Activated CD4-positive, CD25-positive, alpha-beta regulatory T cell treated with anti-CD3 and anti-CD28 coated beads, Interleukin-2, amount 50 U/mL, for 16 hours (primary cell): Measurements from ENCODE around the gene FAM72C.
"Not testable (repeated sequence)": the region's sequence is repeated elsewhere in the genome, so short reads cannot be mapped to it uniquely, and the experiment has no call there.

ENCODE experiments used
- DNase-seq: peaks from one replicate; pipeline ENCODE4 v3.0.0-alpha.2; 2020; ENCODE audit warnings: low read depth, low spot score

The FAM72C gene

DNA sequence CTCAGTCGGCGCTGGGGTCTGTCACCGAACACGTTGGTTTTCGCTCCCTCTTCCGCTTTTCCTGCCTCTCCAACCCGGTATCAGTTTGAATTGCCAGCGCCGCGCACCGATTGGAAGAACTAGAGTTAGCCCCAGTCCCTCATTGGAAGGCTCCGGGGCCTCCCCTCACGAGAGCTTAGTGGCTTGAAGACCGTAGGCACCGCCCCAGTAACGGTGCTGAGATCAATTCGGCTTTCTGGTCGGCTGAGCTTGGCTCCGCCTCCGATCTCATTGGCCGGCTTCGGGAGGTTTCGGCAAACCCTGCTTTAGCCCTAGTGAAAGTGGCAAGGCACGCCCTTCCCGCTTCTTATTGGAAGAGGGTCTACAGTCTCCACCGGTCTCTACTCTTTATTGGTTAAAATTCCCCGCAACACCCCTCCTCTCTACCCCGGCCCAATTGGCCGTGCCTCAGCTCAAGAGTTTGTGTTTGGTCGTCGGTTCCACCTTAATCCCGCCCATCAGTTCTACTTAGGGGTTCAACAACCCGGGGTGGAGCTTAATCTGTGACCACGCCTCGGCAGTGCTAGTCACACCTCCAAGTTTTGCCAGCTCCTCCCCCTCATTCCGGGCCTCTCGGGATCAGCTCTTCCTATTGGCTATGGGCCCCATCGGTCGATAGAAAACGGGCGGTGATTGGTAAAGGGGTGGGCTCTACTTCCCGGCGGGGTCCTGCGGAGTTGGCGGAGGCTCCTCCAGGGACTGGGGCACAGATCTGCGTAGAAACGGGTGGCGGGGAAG, at the start of gene FAM72C:
TSS of gene FAM72C (minus strand) at position 63 of the 777 bp plus-strand sequence. CDS start 845 bp downstream, outside the sequence.
- not testable (repeated sequence) for DNase-seq

DNA sequence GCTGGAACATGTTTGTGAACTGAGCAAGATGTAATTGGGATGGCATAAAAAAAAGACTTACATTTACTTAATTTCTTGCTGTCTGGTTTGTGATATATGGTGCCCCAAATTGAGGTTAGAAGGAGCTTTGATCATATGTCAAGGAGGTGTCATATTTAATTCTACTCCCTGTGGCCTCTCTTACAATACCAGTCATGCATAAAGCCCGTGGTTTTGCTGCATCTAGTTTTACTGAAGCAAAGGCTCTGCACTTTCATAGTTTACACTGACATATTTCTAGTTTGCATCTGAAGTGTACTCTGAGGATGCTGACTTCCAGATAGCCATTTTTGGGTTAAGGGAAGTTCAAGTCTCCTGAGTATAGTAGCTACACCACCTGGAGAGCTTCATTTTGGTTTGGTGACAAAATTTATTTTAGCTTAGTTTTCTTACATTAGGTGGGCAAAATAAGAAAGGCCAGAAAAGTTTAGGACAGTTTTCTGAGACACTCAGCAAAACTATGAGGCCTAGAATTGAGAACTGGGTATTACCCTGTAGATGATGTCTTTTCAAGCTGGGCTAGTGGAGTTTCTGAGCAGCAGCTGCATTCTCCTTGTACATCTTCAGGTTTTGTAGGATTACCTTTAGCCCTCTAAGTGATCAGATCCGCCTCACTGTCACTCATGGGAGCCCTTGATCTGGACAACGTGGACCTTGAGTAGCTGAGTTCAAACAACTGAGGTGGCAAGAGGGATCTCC, 48.4 kb upstream of the FAM72C start:
- DNase-seq = not testable (repeated sequence)

DNA sequence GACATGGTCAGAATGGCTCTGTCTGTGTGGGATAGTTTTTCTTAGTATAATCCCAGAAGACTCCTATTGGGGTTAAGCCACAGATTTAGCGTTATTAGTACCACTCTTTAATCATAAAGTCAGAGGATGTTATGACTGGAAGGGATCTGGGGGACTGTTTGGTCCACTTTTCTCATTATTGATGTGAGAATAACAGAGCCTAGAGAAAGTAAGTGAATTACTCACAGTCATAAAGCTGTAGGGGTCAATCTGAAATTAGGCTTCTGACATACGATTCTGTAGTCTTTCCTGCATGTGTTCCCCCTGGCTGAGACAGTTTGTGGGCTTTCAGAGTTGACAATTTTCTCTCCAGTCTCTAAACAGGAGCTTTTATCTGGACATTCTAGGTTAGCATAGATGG, 47.3 kb upstream of the FAM72C start:
- not testable (repeated sequence) for DNase-seq

DNA sequence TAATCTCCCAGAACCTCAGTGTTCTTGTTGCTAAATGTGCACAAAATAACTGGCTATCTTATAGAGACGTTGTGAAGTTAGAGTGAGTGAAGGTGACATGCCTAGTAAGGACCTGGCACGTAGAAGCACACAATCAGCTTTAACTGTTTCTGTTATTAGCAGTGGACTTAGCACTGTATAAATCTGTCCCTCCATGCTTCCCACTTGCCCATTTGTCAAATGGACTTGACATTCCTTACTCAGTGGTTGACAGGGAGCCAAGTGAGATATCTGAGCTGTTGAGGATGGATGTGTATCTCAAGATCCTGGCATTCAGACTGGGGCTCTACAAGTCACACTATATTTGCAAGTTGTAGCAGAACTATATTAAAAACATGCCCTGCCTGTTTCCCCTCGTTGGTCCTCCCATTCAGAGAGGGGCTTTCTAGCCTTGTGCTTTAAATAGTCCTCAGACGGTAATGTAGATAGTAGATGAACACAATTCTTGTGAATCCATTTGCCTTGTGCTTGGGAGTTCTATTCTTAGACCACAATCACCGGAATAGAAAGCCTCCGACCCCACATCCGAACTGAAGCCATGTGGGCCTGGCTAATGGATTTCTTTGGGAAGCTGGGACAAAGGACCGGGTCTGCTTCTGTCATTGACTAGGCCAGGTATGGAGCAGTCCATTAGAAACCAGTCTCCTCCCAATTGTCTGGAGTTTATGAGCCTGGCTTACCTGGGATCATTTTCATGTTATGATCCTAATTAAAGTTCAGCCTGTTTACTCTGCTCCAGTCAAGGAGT, 43.6 kb upstream of the FAM72C start:
- not testable (repeated sequence) for DNase-seq

DNA sequence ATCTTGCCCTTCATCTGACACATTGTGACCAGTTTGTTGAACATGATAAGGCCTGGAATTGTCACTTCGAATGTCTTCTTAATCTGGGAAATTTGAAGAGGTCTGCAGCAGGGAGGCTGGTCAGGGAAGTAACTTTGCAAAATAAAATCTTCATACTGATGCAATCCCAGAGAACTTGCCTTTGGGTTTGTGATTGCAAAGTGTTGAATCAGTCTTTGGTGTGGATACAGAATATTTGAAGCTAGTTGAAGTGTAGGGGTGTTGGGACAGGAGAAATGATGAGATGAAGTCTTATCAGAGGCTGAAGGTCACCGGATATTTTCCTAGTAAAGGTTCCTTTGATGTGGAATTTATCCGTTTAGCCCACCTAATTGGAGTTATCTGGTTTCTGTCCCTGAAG, 42.7 kb upstream of the FAM72C start:
- DNase-seq = not testable (repeated sequence)

DNA sequence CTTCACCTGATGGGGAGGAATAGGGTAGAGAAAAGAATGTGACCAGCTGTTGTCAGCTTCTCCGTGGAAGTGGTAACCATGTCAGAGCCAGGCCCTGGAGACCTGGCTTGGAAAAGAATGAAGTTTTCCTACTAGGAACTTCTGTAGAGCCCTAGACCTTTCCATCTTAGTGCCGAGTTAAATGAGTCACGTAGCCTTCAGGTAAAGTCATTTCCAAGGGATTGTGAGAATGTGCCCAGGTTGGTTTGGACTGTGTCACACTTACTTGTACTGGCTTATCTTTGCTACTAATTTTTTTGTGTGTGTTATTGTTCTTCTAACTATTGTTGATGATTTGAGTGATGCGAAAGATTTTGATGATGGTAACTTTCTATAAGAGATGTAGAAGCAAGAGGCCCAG, 42.3 kb upstream of the FAM72C start:
- DNase-seq = not testable (repeated sequence)

DNA sequence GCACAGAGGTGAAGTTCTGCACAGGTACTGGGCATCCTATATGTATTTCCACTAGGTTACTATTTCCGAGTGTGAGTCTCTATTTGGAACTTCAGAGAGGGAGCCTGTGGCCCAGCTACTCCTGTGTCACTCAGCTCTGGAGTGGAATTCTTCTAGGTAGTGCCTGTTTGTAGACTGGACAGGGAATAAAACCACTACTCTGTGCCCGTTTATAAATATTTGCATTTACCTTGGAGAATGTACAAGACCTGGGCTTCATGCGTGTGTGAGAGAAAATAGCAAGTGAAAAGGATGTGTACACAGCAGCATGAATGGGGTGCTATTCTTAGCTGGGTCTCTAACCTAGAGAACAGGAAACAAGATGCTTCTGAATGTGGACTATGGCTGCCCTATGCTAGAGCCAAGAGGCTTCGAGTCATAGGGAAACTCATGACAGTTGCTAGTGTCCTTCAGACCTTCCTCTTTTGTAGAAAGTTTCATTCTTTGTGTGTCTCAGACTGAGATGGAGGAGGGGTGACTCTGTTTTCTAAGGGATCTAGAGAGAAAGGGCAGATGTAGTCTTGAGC, 40.5 kb upstream of the FAM72C start:
- not testable (repeated sequence) for DNase-seq

DNA sequence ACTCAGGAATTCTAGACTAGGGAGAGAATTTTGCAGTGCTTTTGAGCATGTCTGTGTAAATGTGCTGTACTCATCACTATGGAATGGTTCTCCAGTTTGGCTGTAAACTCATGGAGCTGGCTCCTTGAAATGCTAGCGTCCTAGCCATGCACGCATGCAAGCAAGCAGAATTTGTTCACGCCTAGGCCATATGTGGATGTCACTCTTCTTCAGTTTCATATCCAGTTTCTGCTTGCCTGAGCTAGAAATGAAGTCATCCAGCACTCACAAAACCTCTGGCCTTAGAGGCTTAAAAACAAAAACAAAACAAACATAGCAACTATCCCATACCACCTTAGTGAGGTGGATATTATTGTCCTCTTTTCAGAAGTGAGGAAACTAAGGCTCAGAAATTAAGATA, 37.6 kb upstream of the FAM72C start:
- not testable (repeated sequence) for DNase-seq

DNA sequence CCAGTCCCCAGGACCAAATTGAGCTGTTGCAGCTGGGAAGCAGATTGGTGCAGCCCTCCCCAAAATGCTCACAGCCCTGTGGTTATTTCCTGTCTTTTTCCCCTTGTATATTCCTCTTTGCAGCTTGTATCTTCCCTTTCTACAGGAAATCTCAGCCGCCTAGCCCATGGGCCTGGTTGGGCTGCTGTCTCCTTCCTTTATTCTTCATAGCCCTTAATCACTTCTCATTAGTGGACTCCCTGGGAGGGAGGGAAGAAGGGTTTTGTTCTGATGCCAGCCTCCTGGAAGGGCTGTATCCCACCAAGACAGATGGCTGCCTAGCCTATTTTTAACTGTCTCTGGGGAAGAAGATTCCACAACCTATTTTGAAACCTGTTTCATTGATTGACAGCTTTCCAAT, 32.5 kb upstream of the FAM72C start:
- DNase-seq = not testable (repeated sequence)

DNA sequence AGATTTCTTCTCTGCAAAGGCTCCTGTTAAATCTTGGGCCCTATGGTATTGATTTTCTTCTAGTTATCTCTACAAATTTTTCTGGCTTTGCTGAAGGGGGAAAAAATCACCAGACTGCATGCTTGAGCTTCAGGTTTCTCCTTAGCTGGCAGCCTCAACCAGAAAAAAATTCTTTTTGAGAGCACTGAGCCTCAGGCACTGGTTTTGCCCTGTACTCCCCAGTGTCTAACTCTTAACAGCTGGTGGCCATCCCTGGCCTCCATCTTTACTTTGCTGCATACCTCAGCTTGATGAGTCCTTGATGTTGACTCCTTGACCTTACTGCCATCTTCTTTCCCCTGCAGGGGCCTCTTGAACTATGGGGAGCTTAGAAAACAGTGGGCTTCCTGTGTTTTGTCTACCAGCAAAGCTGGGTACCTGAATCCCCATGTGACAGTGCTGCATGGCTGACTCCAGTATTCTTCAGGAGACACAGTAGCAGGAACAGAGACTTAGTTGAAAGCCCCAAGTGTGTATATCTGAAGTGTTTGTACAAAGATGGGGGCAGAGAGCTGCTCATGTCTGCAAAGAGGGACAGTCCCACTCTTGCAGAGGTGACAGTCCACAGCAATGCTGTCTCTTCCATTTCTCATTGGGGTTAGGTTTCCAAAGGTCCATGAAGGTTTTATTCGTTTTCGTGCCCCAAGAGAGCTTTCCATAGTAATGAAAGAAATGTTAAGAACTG, 31.7 kb upstream of the FAM72C start:
- DNase-seq = not testable (repeated sequence)

DNA sequence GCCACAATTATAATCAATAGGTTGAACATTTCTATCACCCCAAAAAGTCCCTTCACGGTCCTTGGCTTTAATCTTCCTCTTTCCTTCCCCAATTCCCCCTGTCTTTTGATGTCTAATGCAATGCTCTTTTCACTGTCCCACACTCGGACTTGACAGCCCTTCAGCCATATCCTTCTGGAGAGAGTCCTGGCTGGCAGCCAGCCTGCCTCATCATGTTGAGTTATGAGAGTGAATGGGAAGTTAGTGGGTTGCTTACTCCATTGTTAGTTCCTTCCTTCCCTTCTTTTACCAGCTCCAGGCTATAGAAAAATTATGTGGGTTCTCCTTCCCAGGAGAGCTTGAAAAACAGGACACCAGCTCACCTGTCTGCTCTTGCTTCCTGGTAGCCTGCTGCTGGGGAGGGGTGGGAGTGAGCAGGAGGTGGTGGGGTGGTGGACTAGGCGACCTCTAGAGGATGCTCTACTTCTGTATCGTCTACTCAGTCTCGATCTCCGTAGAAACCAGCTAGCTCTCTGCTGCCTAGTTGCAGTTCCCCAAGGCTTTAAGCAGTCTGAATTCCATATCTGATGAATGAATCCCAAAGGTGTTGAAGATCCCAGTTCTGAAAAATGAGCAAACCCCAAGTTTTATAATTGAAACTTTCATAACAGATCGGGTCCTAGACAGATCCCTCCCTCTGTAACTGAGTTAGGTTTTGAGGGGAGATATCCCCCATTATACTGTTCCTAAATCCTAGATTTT, 30.5 kb upstream of the FAM72C start:
- DNase-seq = not testable (repeated sequence)

DNA sequence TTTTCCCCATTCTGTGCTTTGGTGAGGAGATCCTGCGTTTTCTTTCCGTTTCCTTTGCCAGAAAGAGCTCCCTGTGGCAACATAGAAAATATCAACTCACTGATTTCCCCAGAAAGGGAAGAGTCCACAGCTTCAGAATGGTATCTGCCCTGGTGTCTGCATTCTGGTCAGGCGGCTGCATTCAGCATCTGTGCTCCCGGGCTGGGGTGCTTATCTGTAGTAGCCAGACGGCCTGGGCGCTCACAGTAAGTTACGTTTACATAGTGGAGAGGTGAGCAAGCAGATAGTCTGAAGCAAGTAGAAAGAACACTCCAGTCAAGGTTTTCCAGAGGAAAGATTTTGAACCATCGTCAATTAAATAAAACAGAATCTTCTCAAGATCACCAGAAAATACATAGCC, 29.3 kb upstream of the FAM72C start:
- not testable (repeated sequence) for DNase-seq

DNA sequence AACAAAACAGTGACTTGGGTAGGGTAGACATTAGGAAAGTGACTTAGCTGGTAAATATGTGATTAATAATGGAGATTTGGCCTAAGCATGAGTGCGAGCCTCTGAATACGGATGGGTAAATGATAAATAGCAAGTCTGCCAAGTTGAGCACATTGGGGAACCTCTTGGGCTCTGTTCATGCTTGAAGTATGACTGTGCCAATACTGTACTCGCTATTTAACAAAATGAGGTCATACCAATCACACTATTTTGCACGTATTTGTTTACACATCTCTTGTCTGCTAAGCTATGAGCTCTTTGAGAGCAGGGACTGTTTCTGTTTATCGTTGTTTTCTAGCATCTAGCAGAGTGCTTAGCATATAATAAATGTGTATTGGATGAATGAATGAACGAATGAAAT, 24.2 kb upstream of the FAM72C start:
- DNase-seq = not testable (repeated sequence)

DNA sequence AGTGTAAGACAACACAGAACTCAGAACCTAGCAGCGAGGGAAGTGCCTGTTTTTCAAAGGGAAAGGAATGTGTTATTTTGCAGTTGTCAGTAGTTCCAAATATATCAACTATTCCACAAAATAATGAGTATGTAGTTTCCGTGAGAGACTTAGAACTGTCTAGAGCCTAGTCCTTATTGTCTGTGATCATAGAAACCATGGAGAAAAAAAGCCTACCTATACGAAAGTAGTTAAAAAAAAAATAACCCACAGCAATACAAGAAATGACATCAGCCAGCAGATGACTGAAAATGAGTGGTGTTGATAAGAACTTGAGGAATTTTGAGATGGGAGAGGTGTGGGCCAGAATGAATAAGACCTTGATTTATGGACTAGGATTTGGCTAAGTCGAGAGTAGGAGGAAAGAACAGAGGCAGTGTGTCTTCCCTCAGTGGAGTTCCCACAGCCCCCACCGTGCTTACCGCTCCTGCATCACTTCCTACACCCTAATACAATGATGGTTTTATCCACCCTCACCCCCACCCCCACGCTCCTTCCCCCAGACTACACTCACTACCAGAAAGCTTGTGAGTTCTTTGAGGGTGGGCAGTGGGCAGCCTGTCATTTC, 21.6 kb upstream of the FAM72C start:
- DNase-seq = not testable (repeated sequence)

DNA sequence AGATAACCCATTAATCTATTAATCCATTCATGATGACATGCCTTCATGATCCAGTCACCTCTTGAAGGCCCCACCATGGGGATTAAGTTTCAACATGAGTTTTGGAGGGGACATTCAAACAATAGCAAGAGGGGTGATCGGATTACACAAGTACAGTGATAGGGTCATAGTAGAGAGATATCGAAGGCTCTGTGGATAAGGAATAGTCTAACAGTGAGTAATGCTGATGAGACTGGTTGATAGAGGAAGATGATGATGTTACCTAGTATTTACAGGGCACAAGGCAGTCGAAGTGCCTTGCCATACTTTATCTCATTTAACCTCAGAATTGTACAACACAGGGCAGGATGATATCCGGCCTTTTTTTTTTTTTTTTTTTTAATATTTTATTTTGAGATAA, 18.9 kb upstream of the FAM72C start:
- not testable (repeated sequence) for DNase-seq

DNA sequence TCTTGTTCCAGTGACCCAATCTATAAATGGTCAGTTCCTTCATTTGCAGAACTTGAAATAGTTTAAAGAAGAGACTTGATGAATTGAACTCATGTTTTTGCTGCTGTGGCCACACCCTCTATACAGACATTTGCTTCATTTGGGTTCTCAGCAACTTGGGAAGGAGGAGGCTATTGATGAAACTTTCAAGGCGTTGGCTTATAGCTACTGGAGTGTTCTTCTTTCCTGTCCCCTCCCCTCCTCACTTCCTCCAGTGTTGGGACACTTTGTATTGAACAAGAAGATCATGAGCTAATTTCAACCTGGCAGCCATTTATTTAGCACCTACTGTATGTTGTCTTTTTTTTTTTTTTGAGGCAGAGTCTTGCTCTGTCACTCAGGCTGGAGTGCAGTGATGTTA, 17.9 kb upstream of the FAM72C start:
- not testable (repeated sequence) for DNase-seq

DNA sequence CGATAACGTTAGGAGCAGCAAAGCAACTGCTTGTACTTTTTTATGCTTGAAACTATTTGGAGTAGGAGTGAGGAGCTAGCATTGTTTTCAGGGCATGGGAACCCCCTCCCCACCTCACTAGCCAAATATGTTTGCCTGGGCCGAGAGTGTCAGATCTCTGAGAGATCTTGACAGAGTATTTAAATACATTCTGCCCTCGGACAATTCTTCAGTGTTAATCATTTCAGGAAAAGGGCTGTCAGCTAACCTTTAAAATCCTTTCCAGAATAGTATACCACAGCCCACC, 17.6 kb upstream of the FAM72C start:
- not testable (repeated sequence) for DNase-seq

DNA sequence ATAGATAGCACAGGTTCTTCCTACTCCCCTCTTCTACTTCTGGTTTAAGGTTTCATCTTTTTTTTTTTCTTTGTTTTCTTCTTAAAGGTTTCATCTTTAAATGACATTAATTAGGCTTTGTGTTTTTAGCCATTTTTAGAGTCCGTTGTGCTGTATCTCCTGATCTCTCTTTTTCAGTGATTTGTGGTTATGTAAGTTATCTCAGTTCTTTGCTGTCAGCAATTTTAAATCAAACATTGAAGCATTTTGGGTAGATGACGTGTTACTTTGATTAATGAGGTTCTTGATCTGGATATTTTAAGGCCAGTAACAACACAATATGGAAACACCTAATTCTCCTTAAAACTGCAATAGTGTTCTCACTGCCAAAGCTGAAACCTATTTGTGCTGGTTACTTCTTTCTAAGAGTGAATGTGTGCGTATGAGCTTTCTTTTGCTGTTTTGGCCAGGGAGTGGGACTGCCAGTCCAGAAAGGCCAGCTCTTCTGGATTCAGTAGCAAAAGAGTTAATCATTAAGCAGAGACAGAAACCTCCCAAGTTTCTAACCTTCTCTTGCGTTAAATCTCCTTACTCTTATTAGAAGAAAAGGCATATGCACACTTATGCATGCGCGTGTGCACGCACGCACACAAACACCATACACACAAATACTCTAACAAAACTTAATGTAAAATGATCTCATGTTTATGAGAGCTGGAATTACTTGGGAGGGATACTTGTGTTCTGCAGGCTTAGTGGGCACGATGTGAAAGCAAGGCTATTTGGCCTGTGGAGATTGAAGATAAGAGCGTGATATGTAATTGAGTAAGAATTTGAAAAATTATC, 17.0 kb upstream of the FAM72C start:
- not testable (repeated sequence) for DNase-seq

DNA sequence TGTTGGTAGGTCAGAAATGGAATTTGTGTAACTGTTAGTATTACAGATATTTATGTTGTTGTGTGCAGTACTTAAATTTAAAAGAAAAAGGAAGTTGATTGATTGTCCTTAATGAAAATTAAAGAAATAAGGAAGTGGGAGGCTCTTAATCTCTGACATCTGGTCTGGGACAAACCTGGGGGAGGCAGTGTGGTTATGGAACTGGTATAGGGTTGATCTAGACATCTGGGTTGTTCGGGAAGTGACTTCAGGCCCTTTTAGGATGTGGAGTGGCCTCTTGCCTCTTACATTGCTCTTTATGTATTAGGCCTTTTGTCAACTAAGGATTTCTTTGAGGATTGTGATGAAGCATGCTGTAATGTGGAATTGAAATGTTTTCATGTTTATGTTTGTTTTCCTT, 16.1 kb upstream of the FAM72C start:
- not testable (repeated sequence) for DNase-seq
